ENCODE measurements around the gene PERP.

DNA sequence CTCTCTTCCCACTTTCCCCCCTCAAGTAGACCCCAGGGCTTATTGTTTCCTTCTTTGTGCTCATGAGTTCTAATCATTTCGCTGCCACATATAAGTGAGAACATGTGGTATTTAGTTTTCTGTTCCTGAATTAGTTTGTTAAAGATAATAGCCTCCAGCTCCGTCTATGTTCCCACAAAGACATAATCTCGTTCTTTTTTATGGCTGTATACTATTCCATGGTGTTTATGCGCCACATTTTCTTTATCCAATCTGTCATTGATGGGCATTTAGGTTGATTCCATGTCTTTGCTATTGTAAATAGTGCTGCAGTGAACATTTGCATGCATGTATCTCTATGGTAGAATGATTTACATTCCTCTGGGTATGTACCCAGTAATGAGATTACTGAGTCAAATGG, 16.9 kb upstream of the PERP start:
- TF ChIP-seq, protein P1, sequence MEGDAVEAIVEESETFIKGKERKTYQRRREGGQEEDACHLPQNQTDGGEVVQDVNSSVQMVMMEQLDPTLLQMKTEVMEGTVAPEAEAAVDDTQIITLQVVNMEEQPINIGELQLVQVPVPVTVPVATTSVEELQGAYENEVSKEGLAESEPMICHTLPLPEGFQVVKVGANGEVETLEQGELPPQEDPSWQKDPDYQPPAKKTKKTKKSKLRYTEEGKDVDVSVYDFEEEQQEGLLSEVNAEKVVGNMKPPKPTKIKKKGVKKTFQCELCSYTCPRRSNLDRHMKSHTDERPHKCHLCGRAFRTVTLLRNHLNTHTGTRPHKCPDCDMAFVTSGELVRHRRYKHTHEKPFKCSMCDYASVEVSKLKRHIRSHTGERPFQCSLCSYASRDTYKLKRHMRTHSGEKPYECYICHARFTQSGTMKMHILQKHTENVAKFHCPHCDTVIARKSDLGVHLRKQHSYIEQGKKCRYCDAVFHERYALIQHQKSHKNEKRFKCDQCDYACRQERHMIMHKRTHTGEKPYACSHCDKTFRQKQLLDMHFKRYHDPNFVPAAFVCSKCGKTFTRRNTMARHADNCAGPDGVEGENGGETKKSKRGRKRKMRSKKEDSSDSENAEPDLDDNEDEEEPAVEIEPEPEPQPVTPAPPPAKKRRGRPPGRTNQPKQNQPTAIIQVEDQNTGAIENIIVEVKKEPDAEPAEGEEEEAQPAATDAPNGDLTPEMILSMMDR (IDR thresholded peaks at IDR 0.05) = no peak
- no peak for TF ChIP-seq POLR2A (IDR thresholded peaks at IDR 0.05)
